ENCODE measurements around the gene SLC22A5. TPM values are rescaled to one million over a fixed set of nuclear protein-coding genes. Genes with fewer than 3 reads are reported as not detected.

SLC22A5 gene
- total and polyA plus RNA-seq, 9 of the 15 experiments (the other 6 are each of a cell fraction or from before 2014, with no cell fraction given): 3.0 to 16.6 (median 8.3) TPM

DNA sequence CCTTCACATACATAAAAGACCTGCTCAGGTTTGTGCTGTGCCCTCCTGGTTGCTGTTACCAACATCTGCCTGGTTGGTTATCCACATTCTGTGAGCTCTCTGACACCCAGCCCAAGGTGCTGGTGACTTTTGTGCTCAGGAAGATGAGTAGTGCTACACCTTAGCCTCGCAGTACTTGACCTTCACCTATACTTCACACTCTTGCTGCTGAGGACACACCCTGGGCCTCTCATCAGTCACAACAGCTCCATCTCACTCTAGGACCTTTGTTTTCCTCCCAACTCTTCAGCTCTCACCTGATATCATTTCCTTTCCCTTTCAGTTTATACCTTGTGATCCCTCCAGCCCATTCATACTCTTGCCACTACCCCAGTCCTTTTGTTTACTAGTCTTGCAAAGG is 10.7 kb upstream of the SLC22A5 start:
- Histone ChIP-seq H3K9me3 (replicated peaks; ENCODE audit: control insufficient read depth, insufficient read depth, low read depth, low read length) (no peaks in the 10 kb centered on the region), H3K79me2 (ENCODE audit: control insufficient read depth, insufficient read depth, low read length) (no peaks in the 10 kb centered on the region), H4K20me1 (replicated peaks; ENCODE audit: control insufficient read depth, insufficient read depth, low read length) (no peaks in the 10 kb centered on the region), H3K9me1 (ENCODE audit: control insufficient read depth, insufficient read depth, low read length) (no peaks in the 10 kb centered on the region), H3K4me1 (replicated peaks in 1 of 2; ENCODE audit: control insufficient read depth in 2 of 2, insufficient read depth in 2 of 2, low read length in 2 of 2) (peaks cover 0 to 3% of the 10 kb centered on the region in 2 experiments; a peak in 2 of 5 replicates), H3K4me2 (ENCODE audit: insufficient read depth, low read length) (no peak overlapping the region), H3K36me3 (ENCODE audit: control insufficient read depth, insufficient read depth, low read length) (no peaks in the 10 kb centered on the region; the same call in 2 of the 3 replicates), H2AFZ (ENCODE audit: low read depth, low read length) (no peak overlapping the region), H3K4me3 (no peak overlapping the region), H3K27me3 (ENCODE audit: control insufficient read depth in 2 of 2, insufficient read depth in 2 of 2, low read length in 2 of 2) (no peaks in the 10 kb centered on the region), H3K9ac (ENCODE audit: insufficient read depth in 1 of 2, low read depth in 2 of 2, low read length in 2 of 2) (no peak overlapping the region), H3K27ac (ENCODE audit: extremely low read depth, low read depth, low read length) (no peak overlapping the region)
- CTCF ChIA-PET (ENCODE audit: low intra/inter-chr PET ratio): no interaction called here
- no TSS peak for BruUV-seq (replicated peaks)
- ATAC-seq (no peak), FAIRE-seq (no peak), DNase-seq (ENCODE audit: extremely low read depth in 1 of 4, low spot score in 3 of 4) (no peak)
- POLR2A ChIA-PET: interaction anchor here (0.6 to 1.4 kb wide), 4 partner anchors 9 to 120 kb away, joined by 3 to 5 read pairs (median 4); partner anchors contain the start of gene SLC22A5
- intact Hi-C loops (cut with micrococcal nuclease) (no loop called here), in situ Hi-C loops (cut with MboI) (no loop called here)
- WGBS (ENCODE audit: insufficient coverage, low coverage, missing lambda C conversion rate): 25% methylated on average over 1 of the region's 1 CpG
- TF ChIP-seq KLF13 (tag; IDR thresholded peaks at IDR 0.05; ENCODE audit: borderline replicate concordance, low read depth) (no peak), RBM34 (IDR thresholded peaks at IDR 0.05; ENCODE audit: borderline replicate concordance, insufficient read depth, low read length) (no peak), NR4A1 (CRISPR knock-in tag; IDR thresholded peaks at IDR 0.05) (no peak), NR4A1 (tag; IDR thresholded peaks at IDR 0.05) (no peak), RBM15 (IDR thresholded peaks at IDR 0.05; ENCODE audit: insufficient read depth, low read length) (no peak), BCL6 (CRISPR knock-in tag; IDR thresholded peaks at IDR 0.05) (no peak), DIDO1 (tag; IDR thresholded peaks at IDR 0.05; ENCODE audit: low read depth) (no peak)
- TF ChIP-seq, protein P1, sequence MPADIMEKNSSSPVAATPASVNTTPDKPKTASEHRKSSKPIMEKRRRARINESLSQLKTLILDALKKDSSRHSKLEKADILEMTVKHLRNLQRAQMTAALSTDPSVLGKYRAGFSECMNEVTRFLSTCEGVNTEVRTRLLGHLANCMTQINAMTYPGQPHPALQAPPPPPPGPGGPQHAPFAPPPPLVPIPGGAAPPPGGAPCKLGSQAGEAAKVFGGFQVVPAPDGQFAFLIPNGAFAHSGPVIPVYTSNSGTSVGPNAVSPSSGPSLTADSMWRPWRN (IDR thresholded peaks at IDR 0.05; ENCODE audit: low read depth): no peak
- TF ChIP-seq, protein P2, sequence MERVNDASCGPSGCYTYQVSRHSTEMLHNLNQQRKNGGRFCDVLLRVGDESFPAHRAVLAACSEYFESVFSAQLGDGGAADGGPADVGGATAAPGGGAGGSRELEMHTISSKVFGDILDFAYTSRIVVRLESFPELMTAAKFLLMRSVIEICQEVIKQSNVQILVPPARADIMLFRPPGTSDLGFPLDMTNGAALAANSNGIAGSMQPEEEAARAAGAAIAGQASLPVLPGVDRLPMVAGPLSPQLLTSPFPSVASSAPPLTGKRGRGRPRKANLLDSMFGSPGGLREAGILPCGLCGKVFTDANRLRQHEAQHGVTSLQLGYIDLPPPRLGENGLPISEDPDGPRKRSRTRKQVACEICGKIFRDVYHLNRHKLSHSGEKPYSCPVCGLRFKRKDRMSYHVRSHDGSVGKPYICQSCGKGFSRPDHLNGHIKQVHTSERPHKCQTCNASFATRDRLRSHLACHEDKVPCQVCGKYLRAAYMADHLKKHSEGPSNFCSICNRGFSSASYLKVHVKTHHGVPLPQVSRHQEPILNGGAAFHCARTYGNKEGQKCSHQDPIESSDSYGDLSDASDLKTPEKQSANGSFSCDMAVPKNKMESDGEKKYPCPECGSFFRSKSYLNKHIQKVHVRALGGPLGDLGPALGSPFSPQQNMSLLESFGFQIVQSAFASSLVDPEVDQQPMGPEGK (CRISPR knock-in tag; IDR thresholded peaks at IDR 0.05; ENCODE audit: borderline replicate concordance): no peak
